HG03457 (cell line): ENCODE measurements around the gene LZTR1.
A peak's percentile ranks its signal among the peaks of the same experiment; 100 is the strongest.
"Not testable (repeated sequence)": the region's sequence is repeated elsewhere in the genome, so short reads cannot be mapped to it uniquely, and the experiment has no call there.

Source experiments
- ATAC-seq: cut with Tn5 transposase; IDR thresholded peaks from one replicate; pipeline ENCODE4 v1.9.1; 2021; ENCODE audit warnings: moderate number of reproducible peaks; ENCODE audit not compliant: unreplicated experiment

The LZTR1 gene

DNA sequence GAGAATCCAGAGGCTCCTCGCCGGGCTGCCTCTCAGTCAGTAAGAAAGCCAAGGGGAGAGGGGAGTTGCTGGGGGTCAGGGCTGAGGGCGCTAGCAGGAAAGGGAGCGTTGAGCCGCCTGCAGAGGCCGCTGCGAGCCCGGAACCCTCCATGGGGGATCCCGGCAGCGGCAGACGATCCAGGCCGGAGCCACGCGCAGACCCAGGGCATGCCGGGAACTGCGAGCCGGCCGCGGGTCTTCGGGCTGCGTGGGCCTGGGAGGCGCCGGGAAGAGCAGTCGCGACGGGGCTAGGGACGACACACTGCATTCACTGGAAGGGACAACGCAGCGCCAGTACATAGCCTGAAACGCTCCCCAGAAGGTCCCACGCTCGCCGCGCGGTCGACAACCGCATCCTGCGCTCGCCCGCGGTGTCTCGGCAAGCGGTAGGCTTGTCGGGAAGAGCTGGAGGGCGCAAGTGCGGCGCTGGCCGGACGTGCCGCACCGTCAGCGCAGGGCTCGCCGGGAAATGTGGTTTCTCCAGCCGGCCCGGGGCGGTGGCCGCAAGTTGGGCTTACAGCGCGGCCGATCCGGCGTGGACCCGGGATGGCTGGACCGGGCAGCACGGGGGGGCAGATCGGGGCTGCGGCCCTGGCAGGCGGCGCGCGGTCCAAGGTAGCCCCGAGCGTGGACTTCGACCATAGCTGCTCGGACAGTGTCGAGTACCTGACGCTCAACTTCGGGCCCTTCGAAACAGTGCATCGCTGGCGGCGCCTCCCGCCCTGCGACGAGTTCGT lies at the start of gene LZTR1:
Gene LZTR1, plus strand, starts transcription at position 511 of the 776 bp plus-strand sequence. Its CDS starts 75 bp downstream, at position 586.
- ATAC-seq = peak; percentile 55

DNA sequence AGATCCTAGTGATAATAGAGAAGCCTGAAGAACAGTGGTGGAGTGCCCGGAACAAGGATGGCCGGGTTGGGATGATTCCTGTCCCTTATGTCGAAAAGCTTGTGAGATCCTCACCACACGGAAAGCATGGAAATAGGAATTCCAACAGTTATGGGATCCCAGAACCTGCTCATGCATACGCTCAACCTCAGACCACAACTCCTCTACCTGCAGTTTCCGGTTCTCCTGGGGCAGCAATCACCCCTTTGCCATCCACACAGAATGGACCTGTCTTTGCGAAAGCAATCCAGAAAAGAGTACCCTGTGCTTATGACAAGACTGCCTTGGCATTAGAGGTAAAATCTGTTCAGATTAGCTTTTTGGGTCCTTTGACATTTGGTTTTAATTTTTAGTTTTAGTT lies 48.2 kb upstream of the LZTR1 start:
- no peak for ATAC-seq

DNA sequence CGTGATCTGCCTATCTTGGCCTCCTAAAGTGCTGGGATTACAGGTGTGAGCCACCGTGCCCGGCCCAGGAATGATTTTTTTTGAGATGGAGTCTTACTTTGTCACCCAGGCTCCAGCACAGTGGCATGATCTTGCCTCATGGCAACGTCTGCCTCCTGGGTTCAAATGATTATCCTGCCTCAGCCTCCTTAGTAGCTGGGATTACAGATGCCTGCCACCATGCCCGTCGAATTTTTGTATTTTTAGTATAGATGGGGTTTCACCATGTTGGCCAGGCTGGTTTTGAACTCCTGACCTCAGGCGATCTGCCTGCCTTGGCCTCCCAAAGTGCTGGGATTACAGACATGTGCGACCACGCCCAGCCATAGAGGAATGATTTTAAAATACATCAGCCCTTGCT lies 47.0 kb upstream of the LZTR1 start:
- not testable (repeated sequence) for ATAC-seq

DNA sequence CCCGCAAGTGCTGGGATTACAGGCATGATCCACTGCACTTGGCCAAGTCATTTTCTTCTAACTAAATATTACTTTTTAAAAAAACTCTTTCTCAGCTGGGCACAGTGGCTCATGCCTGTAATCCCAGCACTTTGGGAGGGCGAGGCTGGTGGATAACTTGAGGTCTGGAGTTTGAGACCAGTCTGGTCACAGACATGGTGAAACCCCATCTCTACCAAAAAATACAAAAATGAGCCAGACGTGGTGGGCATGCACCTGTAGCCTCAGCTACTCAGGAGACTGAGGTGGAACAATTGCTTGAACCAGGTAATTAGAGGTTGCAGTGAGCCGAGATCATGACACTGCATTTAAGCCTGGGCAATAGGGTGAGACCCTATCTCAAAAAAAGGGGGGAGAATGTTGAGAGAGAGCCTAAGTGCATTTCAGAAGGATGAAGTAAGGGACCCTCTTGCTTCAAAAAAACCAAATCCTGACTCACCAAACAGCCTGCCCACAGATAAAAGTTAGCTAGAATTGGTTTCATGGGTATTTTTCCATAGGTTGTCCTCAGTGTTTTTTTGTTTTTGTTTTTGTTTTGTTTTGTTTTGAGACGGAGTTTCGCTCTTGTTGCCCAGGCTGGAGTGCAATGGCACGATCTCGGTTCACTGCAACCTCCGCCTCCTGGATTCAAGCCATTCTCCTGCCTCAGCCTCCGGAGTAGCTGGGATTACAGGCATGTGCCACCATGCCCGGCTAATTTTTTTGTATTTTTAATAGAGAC lies 46.1 kb upstream of the LZTR1 start:
- not testable (repeated sequence) for ATAC-seq

DNA sequence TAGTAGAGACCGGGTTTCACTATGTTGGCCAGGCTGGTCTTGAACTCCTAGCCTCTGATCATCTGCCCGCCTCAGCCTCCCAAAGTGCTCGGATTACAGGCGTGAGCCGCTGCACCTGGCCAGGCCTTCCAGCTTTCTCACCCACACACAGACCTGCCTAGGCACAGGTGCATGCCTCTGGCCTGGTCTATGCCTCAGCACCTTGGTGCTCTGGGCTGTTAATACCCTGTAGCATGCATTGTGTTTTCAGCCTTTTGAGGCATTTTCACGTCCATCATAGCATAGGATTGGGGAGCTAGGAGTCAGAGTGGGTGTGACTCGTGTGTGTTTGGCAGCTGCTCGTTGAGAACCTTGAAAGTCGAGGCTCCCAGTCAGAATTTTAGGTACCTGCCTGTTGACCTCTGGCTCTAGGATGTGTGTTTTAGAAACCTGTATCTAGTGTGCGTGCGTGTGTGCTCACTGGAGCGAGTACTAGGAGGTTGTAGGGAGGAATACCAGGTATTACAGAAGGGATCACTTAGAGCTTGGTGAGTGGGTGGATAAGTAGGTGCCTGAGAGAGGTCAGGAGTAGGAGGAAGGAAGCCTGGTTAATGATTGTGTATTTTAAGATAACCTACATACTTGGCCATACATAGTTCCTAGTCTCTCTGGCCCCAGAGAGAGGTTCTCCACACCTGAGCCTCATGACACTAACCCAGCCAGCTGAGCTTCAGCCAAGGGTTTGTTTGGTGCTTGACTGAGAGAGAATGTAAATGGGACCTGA lies 44.9 kb upstream of the LZTR1 start:
- ATAC-seq = no peak

DNA sequence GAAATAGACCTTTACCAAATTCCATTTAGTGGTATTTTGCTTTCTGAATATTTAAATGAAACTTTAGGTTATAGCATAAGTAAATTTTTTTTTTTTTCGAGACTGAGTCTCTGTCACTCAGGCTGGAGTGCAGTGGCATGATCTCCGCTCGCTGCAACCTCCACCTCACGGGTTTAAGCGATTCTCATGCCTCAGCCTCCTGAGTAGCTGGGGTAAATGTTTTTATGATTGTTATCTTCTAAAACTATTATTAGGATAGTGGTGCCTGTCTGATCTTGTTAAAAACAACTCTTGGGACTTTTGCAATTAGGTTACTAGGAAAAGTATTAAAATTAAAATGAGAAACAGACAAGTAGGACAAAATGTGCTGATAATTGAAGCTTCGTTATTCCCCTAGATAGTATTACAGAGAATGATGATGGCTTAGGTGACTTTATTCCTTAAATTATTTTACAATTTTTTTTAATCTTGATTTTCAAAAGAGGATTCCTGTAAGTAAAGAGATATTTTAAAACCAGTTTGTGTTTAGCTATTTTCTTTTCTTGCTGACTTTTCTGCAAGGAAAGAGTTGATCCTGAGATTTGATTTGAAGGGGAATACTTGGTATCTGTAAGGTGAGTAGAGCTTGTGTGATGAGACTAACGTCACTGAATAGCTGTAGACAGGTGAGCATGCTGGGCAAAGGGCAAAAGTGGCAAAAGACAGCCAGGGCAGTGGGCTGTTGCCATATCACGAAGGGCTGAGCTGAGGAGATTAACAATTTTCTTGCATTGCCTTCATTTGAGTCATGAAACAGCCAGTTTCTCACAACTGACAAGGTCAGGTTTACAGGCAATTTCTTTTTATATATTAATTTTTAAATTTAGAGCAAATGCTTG lies 44.1 kb upstream of the LZTR1 start:
- ATAC-seq = no peak

DNA sequence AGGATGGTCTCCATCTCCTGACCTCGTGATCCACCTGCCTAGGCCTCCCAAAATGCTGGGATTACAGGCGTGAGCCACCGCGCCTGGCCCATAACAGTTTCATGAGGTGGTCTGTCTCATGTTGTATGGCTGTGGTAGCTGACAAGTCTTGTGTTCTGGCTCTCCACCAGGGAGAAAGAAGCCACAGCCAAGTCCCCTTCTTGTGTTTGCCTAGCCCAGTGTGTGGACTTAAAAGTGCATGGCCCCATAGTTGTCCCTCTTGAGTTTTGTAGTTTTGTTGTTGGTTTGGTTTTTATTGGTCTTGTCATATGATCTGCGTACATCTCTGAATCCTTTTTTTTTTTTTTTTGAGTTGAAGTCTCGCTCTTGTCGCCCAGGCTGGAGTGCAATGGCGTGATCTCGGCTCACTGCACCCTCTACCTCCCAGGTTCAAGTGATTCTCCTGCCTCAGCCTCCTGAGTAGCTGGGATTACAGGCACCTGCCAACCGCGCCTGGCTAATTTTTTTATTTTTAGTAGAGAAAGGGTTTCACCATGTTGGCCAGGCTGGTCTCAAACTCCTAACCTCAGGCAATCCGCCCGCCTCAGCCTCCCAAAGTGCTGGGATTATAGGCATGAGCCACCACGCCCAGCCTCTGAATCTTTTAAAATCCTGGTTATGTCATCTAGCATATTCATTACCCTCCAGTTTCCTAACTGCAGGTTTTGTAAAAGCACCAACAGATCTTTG lies 42.5 kb upstream of the LZTR1 start:
- ATAC-seq = not testable (repeated sequence)

DNA sequence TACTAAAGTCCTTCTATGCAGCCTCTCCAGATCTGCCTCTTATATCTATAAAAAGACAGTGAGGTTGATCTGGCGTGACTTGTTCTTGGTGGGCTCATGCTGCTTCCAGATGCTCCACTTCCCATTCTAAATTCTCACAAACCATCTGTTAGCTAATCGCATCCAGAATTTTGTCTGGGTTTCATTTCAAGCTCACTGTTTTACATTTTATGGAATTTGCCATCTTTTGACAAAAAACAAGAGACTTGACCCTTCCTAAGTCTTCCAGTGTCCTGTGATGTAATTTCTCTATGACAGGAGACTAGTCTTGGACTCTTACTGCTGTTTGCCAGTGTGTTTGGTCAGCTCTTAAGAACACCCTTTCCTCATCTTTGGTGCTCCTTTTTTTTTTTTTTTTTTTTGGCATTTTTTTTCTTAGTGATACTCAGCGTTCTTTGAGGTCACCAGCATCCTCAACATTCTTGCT lies 41.9 kb upstream of the LZTR1 start:
- ATAC-seq = no peak

DNA sequence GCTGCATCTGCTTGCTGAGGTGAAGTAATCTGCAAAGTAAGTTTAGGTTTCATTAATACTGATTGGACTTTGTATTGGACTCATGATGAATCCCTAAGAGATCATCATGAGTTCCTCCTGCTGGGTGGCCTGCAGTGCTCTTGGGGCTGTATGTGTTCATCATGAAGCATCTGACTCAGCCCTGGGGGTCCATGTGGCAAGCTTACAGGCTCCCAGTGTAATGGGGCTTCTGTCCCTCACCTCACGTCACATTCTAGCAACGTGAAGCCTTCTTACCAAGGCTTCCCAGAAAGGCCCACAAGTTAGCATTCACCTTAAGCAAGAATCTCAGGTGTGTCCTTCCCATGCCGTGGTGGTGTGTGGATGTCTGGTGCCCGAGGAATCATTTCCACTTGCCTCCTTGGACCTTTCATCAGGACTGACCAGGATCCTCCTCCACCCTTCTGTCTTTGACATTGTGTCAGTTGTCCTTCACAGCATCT lies 41.2 kb upstream of the LZTR1 start:
- ATAC-seq = no peak

DNA sequence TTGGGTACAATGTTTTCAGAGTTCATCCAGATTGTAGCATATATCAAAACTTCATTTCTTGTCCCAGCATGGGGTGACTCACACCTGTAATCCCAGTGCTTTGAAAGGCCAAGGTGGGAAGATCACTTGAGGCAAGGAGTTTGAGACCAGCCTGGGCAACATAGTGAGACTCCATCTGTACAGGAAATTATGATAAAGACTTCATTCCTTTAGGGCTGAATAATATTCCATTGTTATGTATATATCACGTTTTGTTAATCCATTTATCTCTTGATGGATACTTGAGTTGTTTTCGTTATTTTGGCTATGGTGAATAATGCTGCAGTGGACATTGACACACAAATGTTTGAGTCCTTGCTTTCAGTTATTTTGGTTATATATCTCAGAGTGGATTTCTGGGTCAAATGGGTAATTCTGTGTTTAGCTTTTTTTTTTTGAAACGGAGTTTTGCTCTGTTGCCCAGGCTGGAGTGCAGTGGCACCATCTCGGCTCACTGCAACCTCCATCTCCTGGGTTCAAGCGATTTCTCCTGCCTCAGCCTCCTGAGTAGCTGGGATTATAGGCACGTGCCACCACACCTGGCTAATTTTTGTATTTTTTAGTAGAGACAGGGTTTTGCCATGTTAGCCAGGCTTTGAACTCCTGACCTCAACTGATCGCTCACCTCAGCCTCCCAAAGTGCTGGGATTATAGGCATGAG lies 39.7 kb upstream of the LZTR1 start:
- ATAC-seq = not testable (repeated sequence)

DNA sequence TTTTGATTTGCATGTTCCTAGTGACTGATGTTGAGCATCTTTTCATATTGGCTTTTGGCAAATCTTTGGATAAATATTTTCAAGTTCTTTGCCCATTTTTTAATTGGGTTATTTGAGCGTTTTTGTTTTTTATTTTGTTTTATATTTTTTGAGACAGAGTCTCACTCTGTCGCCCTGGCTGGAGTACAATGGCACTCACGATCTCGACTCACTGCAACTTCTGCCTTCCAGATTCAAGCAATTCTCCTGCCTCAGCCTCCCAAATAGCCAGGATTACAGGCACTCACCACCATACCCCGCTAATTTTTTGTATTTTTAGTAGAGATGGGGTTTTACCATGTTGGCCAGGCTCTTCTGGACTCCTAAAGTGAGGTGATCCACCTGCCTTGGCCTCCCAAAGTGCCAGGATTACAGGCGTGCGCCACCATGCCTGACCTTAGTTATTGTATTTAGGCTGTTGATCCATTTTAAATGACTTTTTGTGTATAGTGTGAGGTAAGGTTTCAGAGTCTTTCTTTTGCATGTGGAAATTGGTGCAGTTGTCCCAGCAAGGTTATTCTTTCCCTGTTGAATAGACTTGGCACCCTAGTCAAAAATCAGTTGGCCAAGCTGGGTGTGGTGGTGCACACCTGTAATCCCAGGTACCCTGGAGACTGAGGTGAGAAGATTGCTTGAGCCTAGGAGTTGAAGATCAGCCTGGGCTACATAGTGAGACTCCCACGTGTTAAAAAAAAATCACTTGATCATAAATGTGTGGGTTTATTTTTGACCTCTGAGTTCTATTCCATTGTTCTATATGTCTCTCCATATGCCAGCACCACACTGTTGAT lies 38.8 kb upstream of the LZTR1 start:
- no peak for ATAC-seq

DNA sequence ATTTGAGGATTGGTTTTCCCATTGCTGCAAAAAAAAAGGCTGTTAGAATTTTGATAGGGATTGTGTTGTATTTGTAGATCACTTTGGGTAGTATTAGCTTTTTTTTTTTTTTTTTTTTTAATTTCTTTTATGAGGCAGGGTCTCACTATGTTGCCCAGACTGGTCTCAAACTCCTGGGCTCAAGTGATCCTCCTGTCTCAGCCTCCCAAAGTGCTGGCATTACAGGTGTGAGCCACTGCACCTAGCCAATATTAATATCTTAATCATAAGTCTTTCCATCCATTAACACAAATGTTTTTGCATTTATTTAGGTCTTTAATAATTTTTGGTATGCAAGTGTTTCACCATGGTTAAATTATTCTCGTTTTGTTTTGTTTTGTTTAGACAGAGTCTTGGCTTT lies 38.1 kb upstream of the LZTR1 start:
- ATAC-seq = no peak

DNA sequence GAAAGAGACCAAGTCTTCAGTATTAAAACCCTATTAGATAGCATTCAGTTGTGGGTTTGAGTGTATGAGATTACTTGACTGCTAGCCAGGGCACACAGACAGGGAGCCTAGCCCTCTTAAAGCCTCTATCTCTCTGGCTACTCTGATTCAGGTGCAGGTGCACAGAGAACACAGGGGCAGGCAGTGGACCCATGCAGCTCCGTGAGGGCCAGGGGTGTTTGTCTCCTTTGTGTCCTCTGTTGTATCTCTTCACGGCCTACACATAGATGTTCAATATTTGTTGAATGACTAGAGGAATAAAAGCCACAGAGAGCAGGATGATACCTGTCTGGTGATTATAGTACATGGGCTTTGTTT lies 36.5 kb upstream of the LZTR1 start:
- no peak for ATAC-seq

DNA sequence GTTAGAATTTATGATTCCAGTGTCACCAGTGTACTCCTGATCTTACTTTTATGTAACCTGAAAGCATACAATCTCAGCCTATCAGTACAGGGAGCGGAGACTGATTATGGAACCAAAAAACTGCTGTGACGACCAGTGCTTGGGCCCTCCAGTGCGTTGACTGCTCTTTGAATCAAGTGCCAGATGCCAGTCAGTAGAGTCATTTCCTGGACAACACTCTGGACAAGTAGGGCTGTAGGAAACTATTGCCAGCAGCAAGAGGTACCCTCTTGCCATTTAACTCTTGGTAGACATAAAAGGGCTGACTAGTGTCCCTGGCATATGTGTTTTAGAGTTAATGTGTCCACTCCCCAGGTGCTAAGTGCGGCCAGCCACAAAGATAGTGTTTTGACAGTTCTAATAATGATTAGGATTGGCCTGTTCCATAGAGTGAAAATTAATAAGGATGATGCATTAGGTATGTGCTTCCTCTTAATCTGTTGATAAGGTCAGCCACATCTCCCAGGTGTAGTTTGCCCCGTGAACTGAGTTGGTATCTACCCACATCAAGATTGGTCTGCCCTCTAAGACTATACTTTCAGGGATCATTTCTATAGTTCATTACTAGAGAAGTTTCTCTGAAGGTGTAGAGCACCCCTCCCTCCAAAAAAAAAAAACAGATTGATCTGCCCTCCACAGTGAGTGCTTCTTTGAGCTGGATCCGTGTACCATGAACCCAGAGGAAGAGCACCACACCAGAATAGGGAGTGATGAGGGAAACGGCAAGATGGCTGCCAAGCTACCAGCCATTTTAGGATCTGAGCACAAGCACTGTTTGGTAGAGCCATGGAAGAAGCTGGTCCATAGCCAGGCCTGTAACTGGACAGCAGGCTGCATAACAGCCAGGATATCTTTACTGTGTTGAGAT lies 35.8 kb upstream of the LZTR1 start:
- no peak for ATAC-seq

DNA sequence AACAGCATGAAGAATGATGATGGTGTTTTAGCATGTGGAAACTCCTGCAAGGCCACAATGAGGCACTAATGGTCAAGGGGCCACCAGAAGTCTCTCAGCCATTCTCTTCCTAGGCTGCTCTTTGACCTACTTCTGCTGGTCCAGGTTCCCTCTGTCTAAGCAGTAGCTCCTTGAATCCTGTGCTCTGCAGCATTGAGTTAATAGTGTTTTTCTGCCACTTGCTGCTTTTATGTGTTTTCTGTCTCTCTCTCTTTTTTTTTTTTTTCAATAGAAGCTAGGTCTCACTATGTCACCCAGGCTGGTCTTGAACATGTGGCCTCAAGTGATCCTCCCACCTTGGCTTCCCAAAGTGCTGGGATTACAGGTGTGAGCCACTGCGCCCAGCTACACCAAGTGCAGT lies 35.1 kb upstream of the LZTR1 start:
- ATAC-seq = no peak

DNA sequence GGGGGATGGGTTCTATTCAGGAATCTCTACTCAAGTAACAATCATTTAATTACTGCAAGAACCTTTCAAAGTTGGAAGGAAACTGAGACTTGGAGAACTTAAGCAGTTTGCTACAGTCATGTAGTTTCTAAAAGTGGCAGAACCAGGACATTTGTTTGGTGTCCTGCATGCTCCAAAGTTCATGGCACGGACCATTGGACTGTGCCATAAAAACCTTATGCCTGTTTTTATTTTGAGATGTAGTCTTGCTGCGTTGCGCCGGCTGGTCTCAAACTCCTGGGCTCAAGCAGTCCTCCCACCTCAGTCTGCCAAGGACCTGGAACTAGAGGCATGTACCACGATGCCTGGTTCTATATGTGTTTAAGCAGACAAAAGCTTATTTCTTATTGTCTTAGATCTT lies 33.6 kb upstream of the LZTR1 start:
- no peak for ATAC-seq

DNA sequence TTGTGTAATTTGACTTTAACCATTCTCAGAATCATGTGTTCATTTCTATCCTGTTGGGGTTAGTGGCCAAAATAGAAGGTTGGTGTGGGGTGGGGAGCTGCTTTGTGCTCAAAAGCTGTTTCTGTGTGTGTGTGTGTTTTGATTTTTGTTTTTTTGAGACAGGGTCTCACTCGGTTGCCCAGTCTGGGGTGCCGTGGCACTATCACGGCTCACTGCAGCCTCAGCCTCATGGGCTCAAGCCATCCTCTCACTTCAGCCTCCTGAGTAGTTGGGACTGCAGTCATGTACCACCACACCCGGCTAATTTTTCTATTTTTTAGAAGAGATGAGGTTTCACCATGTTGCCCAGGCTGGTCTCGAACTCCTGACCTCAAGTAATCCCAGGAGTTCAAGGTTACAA lies 33.1 kb upstream of the LZTR1 start:
- ATAC-seq = no peak
